Measurements from ENCODE around the gene MAN1A2.

- TF ChIP-seq, protein P1, sequence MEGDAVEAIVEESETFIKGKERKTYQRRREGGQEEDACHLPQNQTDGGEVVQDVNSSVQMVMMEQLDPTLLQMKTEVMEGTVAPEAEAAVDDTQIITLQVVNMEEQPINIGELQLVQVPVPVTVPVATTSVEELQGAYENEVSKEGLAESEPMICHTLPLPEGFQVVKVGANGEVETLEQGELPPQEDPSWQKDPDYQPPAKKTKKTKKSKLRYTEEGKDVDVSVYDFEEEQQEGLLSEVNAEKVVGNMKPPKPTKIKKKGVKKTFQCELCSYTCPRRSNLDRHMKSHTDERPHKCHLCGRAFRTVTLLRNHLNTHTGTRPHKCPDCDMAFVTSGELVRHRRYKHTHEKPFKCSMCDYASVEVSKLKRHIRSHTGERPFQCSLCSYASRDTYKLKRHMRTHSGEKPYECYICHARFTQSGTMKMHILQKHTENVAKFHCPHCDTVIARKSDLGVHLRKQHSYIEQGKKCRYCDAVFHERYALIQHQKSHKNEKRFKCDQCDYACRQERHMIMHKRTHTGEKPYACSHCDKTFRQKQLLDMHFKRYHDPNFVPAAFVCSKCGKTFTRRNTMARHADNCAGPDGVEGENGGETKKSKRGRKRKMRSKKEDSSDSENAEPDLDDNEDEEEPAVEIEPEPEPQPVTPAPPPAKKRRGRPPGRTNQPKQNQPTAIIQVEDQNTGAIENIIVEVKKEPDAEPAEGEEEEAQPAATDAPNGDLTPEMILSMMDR (tag by site-specific recombination; IDR thresholded peaks at IDR 0.05) = no peak
- no peak for TF ChIP-seq ZNF416 (tag by site-specific recombination; IDR thresholded peaks at IDR 0.05)
- TF ChIP-seq, protein P2, sequence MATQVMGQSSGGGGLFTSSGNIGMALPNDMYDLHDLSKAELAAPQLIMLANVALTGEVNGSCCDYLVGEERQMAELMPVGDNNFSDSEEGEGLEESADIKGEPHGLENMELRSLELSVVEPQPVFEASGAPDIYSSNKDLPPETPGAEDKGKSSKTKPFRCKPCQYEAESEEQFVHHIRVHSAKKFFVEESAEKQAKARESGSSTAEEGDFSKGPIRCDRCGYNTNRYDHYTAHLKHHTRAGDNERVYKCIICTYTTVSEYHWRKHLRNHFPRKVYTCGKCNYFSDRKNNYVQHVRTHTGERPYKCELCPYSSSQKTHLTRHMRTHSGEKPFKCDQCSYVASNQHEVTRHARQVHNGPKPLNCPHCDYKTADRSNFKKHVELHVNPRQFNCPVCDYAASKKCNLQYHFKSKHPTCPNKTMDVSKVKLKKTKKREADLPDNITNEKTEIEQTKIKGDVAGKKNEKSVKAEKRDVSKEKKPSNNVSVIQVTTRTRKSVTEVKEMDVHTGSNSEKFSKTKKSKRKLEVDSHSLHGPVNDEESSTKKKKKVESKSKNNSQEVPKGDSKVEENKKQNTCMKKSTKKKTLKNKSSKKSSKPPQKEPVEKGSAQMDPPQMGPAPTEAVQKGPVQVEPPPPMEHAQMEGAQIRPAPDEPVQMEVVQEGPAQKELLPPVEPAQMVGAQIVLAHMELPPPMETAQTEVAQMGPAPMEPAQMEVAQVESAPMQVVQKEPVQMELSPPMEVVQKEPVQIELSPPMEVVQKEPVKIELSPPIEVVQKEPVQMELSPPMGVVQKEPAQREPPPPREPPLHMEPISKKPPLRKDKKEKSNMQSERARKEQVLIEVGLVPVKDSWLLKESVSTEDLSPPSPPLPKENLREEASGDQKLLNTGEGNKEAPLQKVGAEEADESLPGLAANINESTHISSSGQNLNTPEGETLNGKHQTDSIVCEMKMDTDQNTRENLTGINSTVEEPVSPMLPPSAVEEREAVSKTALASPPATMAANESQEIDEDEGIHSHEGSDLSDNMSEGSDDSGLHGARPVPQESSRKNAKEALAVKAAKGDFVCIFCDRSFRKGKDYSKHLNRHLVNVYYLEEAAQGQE (tag by site-specific recombination; IDR thresholded peaks at IDR 0.05) = no peak
- no peak for TF ChIP-seq TSHZ1 (tag by site-specific recombination; IDR thresholded peaks at IDR 0.05; ENCODE audit: borderline replicate concordance)
- TF ChIP-seq ZNF654 (tag by site-specific recombination; IDR thresholded peaks at IDR 0.05; ENCODE audit: low read depth) = no peak
- TF ChIP-seq ZNF24 (tag by site-specific recombination; IDR thresholded peaks at IDR 0.05) = no peak
- no peak for TF ChIP-seq ZNF155 (tag by site-specific recombination; IDR thresholded peaks at IDR 0.05)
Observed at GRCh38 chr1:117568999-117569398, 201.8 kb downstream of the MAN1A2 start.
